Neural cell (in vitro differentiated cells): ENCODE data around the gene P4HA3.

Experiments used
- EP300 ChIP-seq: fragments of 450-650 bp; conservative IDR thresholded peaks from 2 replicates; pipeline ENCODE4 v1.6.1; 2014; ENCODE audit warnings: antibody characterized with exemption, mild to moderate bottlenecking, moderate library complexity; ENCODE audit not compliant: poor library complexity, severe bottlenecking
- EZH2 ChIP-seq: fragments of 200-600, 300-800 bp; shearing (Covaris generic), sonication (generic); IDR thresholded peaks from 2 replicates; pipeline ENCODE4 v1.6.1; 2014; ENCODE audit warnings: antibody characterized with exemption, low read length, borderline replicate concordance, mild to moderate bottlenecking; ENCODE audit not compliant: insufficient read depth, poor library complexity, severe bottlenecking
- MXI1 ChIP-seq: fragments of 450-650 bp; conservative IDR thresholded peaks from 2 replicates; pipeline ENCODE4 v1.6.1; 2014; ENCODE audit warnings: antibody characterized with exemption, mild to moderate bottlenecking; ENCODE audit not compliant: poor library complexity, severe bottlenecking
- POLR2AphosphoS5 ChIP-seq: IDR thresholded peaks from 2 replicates; pipeline ENCODE4 v1.6.1; 2012
- RAD21 ChIP-seq: fragments of 450-650 bp; conservative IDR thresholded peaks from 2 replicates; pipeline ENCODE4 v1.6.1; 2014; ENCODE audit warnings: antibody characterized with exemption, mild to moderate bottlenecking, moderate library complexity
- TAF1 ChIP-seq: IDR thresholded peaks from 2 replicates; pipeline ENCODE4 v1.6.1; 2012; ENCODE audit warnings: low read depth
- TF ChIP-seq, protein P1 (sequence below): fragments of 450-650 bp; IDR thresholded peaks from 2 replicates; pipeline ENCODE4 v1.5.1; 2014; ENCODE audit warnings: antibody characterized with exemption, mild to moderate bottlenecking, moderate library complexity; ENCODE audit not compliant: poor library complexity, severe bottlenecking
- TF ChIP-seq, protein P2 (sequence below): IDR thresholded peaks from 2 replicates; pipeline ENCODE4 v1.6.1; 2012; ENCODE audit warnings: borderline replicate concordance

DNA sequence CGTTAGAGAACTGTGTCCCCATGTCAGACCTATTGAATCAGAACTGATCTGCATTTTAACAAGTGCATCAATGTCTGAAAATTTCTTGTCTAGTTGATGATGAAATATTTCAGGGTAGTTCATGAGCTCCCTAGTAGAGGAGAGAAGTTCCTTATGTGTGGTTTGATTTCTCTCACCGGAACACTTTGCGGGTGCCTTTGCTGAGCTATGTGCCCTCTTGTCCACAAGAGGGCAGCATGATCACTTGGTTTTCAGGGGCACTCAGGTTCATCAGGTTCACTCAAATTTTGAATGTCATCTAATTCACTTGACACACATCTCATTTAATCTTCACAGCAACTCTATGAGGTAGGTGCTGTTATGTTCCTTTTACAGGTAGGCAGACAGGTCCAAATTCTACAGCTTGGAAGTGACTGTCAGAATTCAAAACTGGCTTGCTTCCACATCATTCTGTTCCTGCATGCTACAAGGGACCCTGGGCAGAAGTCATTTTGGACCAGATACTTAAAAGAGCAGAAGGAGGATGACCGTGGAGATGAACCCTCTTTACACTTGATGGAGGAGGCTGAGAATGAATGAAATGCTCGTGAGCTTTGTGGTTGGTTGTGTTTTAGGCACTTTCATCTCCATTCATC is 55.6 kb downstream of the P4HA3 start:
- TF ChIP-seq MXI1 (no peak), TAF1 (no peak), EZH2 (no peak), POLR2AphosphoS5 (no peak), RAD21 (peak; percentile 91), EP300 (no peak)
- TF ChIP-seq, protein P1, sequence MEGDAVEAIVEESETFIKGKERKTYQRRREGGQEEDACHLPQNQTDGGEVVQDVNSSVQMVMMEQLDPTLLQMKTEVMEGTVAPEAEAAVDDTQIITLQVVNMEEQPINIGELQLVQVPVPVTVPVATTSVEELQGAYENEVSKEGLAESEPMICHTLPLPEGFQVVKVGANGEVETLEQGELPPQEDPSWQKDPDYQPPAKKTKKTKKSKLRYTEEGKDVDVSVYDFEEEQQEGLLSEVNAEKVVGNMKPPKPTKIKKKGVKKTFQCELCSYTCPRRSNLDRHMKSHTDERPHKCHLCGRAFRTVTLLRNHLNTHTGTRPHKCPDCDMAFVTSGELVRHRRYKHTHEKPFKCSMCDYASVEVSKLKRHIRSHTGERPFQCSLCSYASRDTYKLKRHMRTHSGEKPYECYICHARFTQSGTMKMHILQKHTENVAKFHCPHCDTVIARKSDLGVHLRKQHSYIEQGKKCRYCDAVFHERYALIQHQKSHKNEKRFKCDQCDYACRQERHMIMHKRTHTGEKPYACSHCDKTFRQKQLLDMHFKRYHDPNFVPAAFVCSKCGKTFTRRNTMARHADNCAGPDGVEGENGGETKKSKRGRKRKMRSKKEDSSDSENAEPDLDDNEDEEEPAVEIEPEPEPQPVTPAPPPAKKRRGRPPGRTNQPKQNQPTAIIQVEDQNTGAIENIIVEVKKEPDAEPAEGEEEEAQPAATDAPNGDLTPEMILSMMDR = peak; percentile 93
- TF ChIP-seq, protein P2, sequence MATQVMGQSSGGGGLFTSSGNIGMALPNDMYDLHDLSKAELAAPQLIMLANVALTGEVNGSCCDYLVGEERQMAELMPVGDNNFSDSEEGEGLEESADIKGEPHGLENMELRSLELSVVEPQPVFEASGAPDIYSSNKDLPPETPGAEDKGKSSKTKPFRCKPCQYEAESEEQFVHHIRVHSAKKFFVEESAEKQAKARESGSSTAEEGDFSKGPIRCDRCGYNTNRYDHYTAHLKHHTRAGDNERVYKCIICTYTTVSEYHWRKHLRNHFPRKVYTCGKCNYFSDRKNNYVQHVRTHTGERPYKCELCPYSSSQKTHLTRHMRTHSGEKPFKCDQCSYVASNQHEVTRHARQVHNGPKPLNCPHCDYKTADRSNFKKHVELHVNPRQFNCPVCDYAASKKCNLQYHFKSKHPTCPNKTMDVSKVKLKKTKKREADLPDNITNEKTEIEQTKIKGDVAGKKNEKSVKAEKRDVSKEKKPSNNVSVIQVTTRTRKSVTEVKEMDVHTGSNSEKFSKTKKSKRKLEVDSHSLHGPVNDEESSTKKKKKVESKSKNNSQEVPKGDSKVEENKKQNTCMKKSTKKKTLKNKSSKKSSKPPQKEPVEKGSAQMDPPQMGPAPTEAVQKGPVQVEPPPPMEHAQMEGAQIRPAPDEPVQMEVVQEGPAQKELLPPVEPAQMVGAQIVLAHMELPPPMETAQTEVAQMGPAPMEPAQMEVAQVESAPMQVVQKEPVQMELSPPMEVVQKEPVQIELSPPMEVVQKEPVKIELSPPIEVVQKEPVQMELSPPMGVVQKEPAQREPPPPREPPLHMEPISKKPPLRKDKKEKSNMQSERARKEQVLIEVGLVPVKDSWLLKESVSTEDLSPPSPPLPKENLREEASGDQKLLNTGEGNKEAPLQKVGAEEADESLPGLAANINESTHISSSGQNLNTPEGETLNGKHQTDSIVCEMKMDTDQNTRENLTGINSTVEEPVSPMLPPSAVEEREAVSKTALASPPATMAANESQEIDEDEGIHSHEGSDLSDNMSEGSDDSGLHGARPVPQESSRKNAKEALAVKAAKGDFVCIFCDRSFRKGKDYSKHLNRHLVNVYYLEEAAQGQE = no peak
